ENCODE measurements around the gene CUL4A.

- TF ChIP-seq CTCF (conservative IDR thresholded peaks at IDR 0.05) (no peak), EZH2 (IDR thresholded peaks at IDR 0.05; ENCODE audit: low read depth) (no peak)
These were observed 81.7 kb downstream of the CUL4A start for GRCh38 chr13:113291129-113291528.
